SK-N-SH (cell line): ENCODE results near the gene FGF5. TPM values are rescaled to one million over a fixed set of nuclear protein-coding genes. Genes with fewer than 3 reads are reported as not detected.

Source experiments
- CTCF ChIA-PET: fragments of 300-600, 350-600 bp; formaldehyde crosslinking; extraction: SDS; loops from one replicate; lab custom pipeline; 2021; lab: Yijun Ruan, JAX
- POLR2A ChIA-PET: fragments of 350-600 bp; sonication (Branson Sonifier 250); formaldehyde crosslinking; extraction: SDS; loops from one replicate; lab custom pipeline; 2020; ENCODE audit warnings: antibody characterized with exemption, inconsistent platforms; lab: Yijun Ruan, JAX
- DNase-seq: peaks from one replicate; pipeline ENCODE4 v3.0.0; 2012
- H2AFZ ChIP-seq: fragments of 200-600 bp; sonication (generic); 2 replicates; pipeline ENCODE4 v1.8.1; 2016; ENCODE audit warnings: antibody characterized with exemption, mild to moderate bottlenecking, low read depth
- H3F3A ChIP-seq: fragments of 200-600 bp; sonication (generic); replicated peaks from 2 replicates; pipeline ENCODE3; 2016; ENCODE audit warnings: antibody characterized with exemption, mild to moderate bottlenecking; ENCODE audit not compliant: insufficient read depth
- H3K27ac ChIP-seq, 2 experiments: fragments of 200-500 bp in 1 of 2; fragments of 200-600 bp in 1 of 2; sonication (Bioruptor generic) in 1 of 2; sonication (generic), shearing (Covaris generic) in 1 of 2; 2 replicates each; pipeline versions ENCODE4 v1.5.1 to v1.6.1; 2014 to 2016; ENCODE audit warnings: low read depth in 2 of 2, inconsistent platforms in 1 of 2, low read length in 1 of 2, mild to moderate bottlenecking in 1 of 2, mixed read lengths in 1 of 2
- H3K27me3 ChIP-seq: fragments of 200-600 bp; sonication (generic), shearing (Covaris generic); 2 replicates; pipeline ENCODE4 v1.6.1; 2016; ENCODE audit warnings: mixed run types; ENCODE audit not compliant: insufficient read depth
- H3K36me3 ChIP-seq, 2 experiments: fragments of 200-500 bp in 1 of 2; fragments of 200-600 bp in 1 of 2; sonication (Bioruptor generic) in 1 of 2; sonication (generic) in 1 of 2; replicated peaks in 1 of 2; 2 replicates each; pipeline versions ENCODE3 to v1.5.1; 2014 to 2016; ENCODE audit warnings: low read length in 1 of 2, mild to moderate bottlenecking in 1 of 2; ENCODE audit not compliant: insufficient read depth in 2 of 2, control insufficient read depth in 1 of 2
- H3K4me1 ChIP-seq, 2 experiments: fragments of 200-500 bp in 1 of 2; fragments of 200-600 bp in 1 of 2; sonication (Bioruptor generic) in 1 of 2; sonication (generic), shearing (Covaris generic) in 1 of 2; 2 replicates each; pipeline versions ENCODE4 v1.5.1 to v1.6.1; 2014 to 2016; ENCODE audit warnings: low read depth in 1 of 2, low read length in 1 of 2, mixed run types in 1 of 2; ENCODE audit not compliant: insufficient read depth in 2 of 2, control insufficient read depth in 1 of 2
- H3K4me2 ChIP-seq: fragments of 200-600 bp; sonication (generic), shearing (Covaris generic); 2 replicates; pipeline ENCODE4 v1.6.1; 2017; ENCODE audit warnings: mixed run types
- H3K4me3 ChIP-seq, 2 experiments: fragments of 200-500 bp in 1 of 2; fragments of 200-600 bp in 1 of 2; sonication (Bioruptor generic) in 1 of 2; sonication (generic), shearing (Covaris generic) in 1 of 2; 2 replicates each; pipeline versions ENCODE4 v1.5.1 to v1.8.1; 2014 to 2016; ENCODE audit warnings: low read depth in 2 of 2, inconsistent platforms in 1 of 2, low read length in 1 of 2, mild to moderate bottlenecking in 1 of 2, mixed read lengths in 1 of 2, moderate library complexity in 1 of 2
- H3K79me2 ChIP-seq: fragments of 200-600 bp; sonication (generic); 2 replicates; pipeline ENCODE4 v1.8.1; 2017; ENCODE audit warnings: mild to moderate bottlenecking; ENCODE audit not compliant: insufficient read depth
- H3K9ac ChIP-seq: fragments of 200-600 bp; sonication (generic); 2 replicates; pipeline ENCODE4 v1.6.1; 2017; ENCODE audit warnings: mixed run types
- H3K9me2 ChIP-seq: fragments of 200-600 bp; sonication (generic); 2 replicates; pipeline ENCODE4 v1.6.1; 2017; ENCODE audit warnings: mixed run types
- H3K9me3 ChIP-seq: fragments of 200-600 bp; sonication (generic); 2 replicates; pipeline ENCODE4 v1.6.1; 2017; ENCODE audit warnings: mixed run types, mild to moderate bottlenecking, moderate library complexity
- H4K20me1 ChIP-seq: fragments of 200-600 bp; sonication (generic); 2 replicates; pipeline ENCODE4 v1.6.1; 2017; ENCODE audit warnings: mild to moderate bottlenecking, mixed run types; ENCODE audit not compliant: insufficient read depth
- GATA2 ChIP-seq: sonication (generic); formaldehyde crosslinking; IDR thresholded peaks from 2 replicates; pipeline ENCODE4 v1.5.0; 2020; ENCODE audit warnings: mild to moderate bottlenecking, missing genetic modification reagents
- MEF2A ChIP-seq: IDR thresholded peaks from 2 replicates; pipeline ENCODE4 v1.4.0; 2012; ENCODE audit warnings: low read depth, borderline replicate concordance
- TEAD4 ChIP-seq: IDR thresholded peaks from 2 replicates; pipeline ENCODE4 v1.4.0; 2012; ENCODE audit warnings: mild to moderate bottlenecking, borderline replicate concordance; ENCODE audit not compliant: insufficient read depth
- ZBTB33 ChIP-seq: IDR thresholded peaks from 2 replicates; pipeline ENCODE4 v1.4.0; 2012; ENCODE audit warnings: low read depth, borderline replicate concordance
- WGBS: methylation state at CpG from one replicate; pipeline ENCODE4 v1.1.6; 2017; ENCODE audit warnings: low lambda C conversion rate; 5-methylcytosine and 5-hydroxymethylcytosine counted together
- polyA plus RNA-seq, 3 experiments: library from polyadenylated mRNA; depleted of rRNA; stranded (reverse); fragments of >200 nt; gene quantifications; 2 replicates each; pipeline ENCODE4 v1.2.3, GENCODE V29; 2012

Gene FGF5
- polyA plus RNA-seq, 1 of the 3 experiments (the other 2 are of a cell fraction) = 17.7 TPM

GRCh38 chr4:80340036-80340435 is 73.6 kb downstream of the FGF5 start:
- ChIA-PET CTCF (no interaction called here), POLR2A (no interaction called here)
- no peak overlapping the region for H3K9ac ChIP-seq
- no peak overlapping the region for H3K4me2 ChIP-seq
- peaks cover 0 to 7% of the 10 kb centered on the region in 2 experiments; a peak in 2 of 4 replicates for H3K4me1 ChIP-seq
- 0 out of 2 replicates have a peak, but pooled peaks cover 3% of the 10 kb centered on the region for H3K9me3 ChIP-seq
- no peaks in the 10 kb centered on the region for H3F3A ChIP-seq
- no peak overlapping the region for H3K4me3 ChIP-seq
- peaks cover 0 to 12% of the 10 kb centered on the region in 2 experiments for H3K36me3 ChIP-seq
- 23% methylated on average over 2 of the region's 2 CpGs for WGBS
- H4K20me1 ChIP-seq = no peaks in the 10 kb centered on the region
- H3K27ac ChIP-seq = no peak overlapping the region
- no peaks in the 10 kb centered on the region for H3K27me3 ChIP-seq
- DNase-seq = no peak
- no peaks in the 10 kb centered on the region for H3K9me2 ChIP-seq
- H2AFZ ChIP-seq = no peak overlapping the region
- no peaks in the 10 kb centered on the region for H3K79me2 ChIP-seq
- TF ChIP-seq TEAD4 (no peak), GATA2 (CRISPR knock-in tag) (no peak), MEF2A (no peak), ZBTB33 (no peak)

Other genes starting within 250 kb of the FGF5 start
- 48.8 and 60.7 TPM in 2 replicates for gene ANTXR2, start 193.4 kb upstream of the FGF5 start, polyA plus RNA-seq (2012; rRNA removed)
- 3.5 and 3.7 TPM in 2 replicates for gene PRDM8, start 69.2 kb upstream of the FGF5 start, polyA plus RNA-seq (2012; rRNA removed)
- gene CFAP299, start 69.1 kb downstream of the FGF5 start, polyA plus RNA-seq (2012; rRNA removed) = 1.2 and 2.3 TPM in 2 replicates